ENCODE data around the gene ANKS3.

Gene ANKS3

DNA sequence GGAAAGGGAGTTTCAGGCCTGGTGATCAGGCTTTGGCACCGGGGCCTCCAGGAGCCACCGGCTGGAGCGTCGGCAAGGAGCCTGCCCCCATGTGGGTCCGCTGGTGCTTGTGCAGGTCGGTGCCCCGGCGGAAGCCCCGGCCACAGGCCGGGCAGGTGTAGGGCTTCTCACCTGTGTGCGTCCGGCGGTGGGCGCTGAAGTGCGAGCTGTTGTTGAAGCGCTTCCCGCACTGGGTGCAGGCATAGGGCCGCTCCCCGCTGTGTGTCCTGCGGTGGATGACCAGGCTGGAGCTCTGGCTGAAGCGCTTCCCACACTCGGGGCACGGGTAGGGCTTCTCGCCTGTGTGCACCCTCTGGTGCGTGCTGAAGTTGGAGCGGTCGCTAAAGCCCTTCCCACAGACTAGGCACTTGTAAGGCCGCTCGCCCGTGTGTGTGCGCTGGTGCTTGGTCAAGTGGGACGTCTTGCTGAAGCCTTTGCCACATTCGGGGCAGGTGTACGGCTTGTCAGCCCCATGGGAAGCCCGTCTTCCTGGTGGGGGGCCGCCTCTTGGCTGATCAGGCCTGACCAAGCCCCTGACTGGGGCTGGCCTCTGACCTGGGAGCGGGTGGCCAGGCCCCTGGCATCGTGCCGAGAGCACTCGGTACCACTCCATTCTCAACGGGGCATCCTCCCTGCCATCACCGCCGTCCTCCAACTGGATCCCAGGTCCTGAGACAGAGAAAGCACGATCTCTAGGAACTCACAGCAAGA, 18.5 kb upstream of the ANKS3 start:
- POLR2A ChIA-PET = no interaction called here
- CTCF ChIA-PET = no interaction called here
- DNase-seq (ENCODE audit: extremely low spot score) = no peak
- TF ChIP-seq CTBP1 (IDR thresholded peaks at IDR 0.05; ENCODE audit: borderline replicate concordance) (no peak), TARDBP (IDR thresholded peaks at IDR 0.05) (no peak)

DNA sequence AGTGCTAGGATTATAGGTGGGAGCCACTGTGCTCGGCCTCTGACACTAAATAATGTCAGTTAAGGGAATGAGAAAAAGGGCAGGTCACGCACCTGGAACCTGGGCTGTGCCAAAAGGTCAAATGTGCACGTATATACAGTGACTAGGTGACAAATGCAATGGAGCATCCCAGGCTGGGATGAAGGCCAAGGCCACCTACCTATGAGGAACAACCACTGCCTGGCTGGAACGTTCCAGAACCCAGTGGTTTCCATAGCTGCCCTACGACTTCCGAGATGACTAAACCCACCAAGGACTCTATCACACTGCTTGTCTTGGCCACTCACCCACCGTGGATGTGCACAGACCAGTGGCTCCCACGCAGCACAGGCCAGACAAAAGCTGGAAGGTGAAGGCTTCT, 16.8 kb upstream of the ANKS3 start:
- CTCF ChIA-PET = interaction anchor here (0.6 kb wide), 1 partner anchor 16 kb away, joined by 3 read pairs; no protein-coding TSS in a partner anchor

DNA sequence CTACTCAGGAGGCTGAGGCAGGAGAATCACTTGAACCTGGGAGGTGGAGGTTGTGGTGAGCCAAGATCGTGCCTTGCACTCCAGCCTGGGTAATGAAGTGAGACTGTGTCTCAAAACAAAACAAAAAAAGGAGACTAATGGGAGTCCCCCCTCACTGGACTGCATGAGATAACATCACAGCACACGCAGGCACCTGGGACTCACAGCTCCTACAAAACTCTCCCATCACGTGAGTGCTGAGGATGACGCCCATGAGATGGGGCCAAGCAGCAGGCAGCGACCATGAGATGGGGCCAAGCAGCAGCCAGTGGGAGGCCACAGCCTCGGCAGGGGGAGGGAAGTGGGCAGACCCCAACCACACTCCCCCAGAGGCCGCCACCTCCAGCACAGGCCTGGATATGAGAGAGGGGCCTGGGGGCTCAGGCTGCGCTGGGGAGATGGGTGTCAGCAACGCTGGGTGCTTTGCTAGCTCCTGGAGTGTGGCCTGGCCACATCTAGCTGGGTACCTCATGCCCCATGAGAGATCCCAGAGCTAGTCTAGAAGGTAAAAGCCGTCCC, 15.7 kb upstream of the ANKS3 start:
- no peak for TF ChIP-seq TARDBP (IDR thresholded peaks at IDR 0.05)
- TF ChIP-seq ARNT (IDR thresholded peaks at IDR 0.05) = no peak
- TF ChIP-seq FOXM1 (IDR thresholded peaks at IDR 0.05; ENCODE audit: borderline replicate concordance) = no peak
- TF ChIP-seq LEF1 (IDR thresholded peaks at IDR 0.05; ENCODE audit: borderline replicate concordance) = no peak
- no peak for TF ChIP-seq FOXK2 (IDR thresholded peaks at IDR 0.05)
- TF ChIP-seq BHLHE40 (IDR thresholded peaks at IDR 0.05; ENCODE audit: borderline replicate concordance) = no peak
- TF ChIP-seq SUZ12 (IDR thresholded peaks at IDR 0.05) = no peak
- TF ChIP-seq NFRKB (IDR thresholded peaks at IDR 0.05) = no peak
- TF ChIP-seq ELF4 (IDR thresholded peaks at IDR 0.05) = no peak
- no peak for TF ChIP-seq SP1 (IDR thresholded peaks at IDR 0.05)
- TF ChIP-seq L3MBTL2 (conservative IDR thresholded peaks at IDR 0.05) = no peak
- no peak for TF ChIP-seq CTBP1 (IDR thresholded peaks at IDR 0.05; ENCODE audit: borderline replicate concordance)
- no peak for TF ChIP-seq ZNF384 (IDR thresholded peaks at IDR 0.05)
- TF ChIP-seq FOXA1 (IDR thresholded peaks at IDR 0.05) = no peak
- TF ChIP-seq HDGF (IDR thresholded peaks at IDR 0.05; ENCODE audit: borderline replicate concordance) = no peak
- TF ChIP-seq, protein P1, sequence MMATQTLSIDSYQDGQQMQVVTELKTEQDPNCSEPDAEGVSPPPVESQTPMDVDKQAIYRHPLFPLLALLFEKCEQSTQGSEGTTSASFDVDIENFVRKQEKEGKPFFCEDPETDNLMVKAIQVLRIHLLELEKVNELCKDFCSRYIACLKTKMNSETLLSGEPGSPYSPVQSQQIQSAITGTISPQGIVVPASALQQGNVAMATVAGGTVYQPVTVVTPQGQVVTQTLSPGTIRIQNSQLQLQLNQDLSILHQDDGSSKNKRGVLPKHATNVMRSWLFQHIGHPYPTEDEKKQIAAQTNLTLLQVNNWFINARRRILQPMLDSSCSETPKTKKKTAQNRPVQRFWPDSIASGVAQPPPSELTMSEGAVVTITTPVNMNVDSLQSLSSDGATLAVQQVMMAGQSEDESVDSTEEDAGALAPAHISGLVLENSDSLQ (IDR thresholded peaks at IDR 0.05) = no peak
- no peak for DNase-seq (ENCODE audit: extremely low spot score)
- POLR2A ChIA-PET = interaction anchor here (1.1 kb wide), 1 partner anchor 228 kb away, joined by 3 read pairs; no protein-coding TSS in a partner anchor
- CTCF ChIA-PET = no interaction called here

More for the DNA sequence above, 16.8 kb upstream of the ANKS3 start:
- TF ChIP-seq TARDBP (IDR thresholded peaks at IDR 0.05) = no peak
- no peak for TF ChIP-seq HDGF (IDR thresholded peaks at IDR 0.05; ENCODE audit: borderline replicate concordance)
- TF ChIP-seq, protein P1 (IDR thresholded peaks at IDR 0.05) = no peak
- TF ChIP-seq SUZ12 (IDR thresholded peaks at IDR 0.05) = no peak
- no peak for TF ChIP-seq FOXA1 (IDR thresholded peaks at IDR 0.05)
- no peak for TF ChIP-seq SP1 (IDR thresholded peaks at IDR 0.05)
- no peak for TF ChIP-seq ARNT (IDR thresholded peaks at IDR 0.05)
- TF ChIP-seq ZNF384 (IDR thresholded peaks at IDR 0.05) = no peak
- TF ChIP-seq FOXM1 (IDR thresholded peaks at IDR 0.05; ENCODE audit: borderline replicate concordance) = no peak
- no peak for TF ChIP-seq BHLHE40 (IDR thresholded peaks at IDR 0.05; ENCODE audit: borderline replicate concordance)
- POLR2A ChIA-PET = no interaction called here
- no peak for DNase-seq (ENCODE audit: extremely low spot score)

DNA sequence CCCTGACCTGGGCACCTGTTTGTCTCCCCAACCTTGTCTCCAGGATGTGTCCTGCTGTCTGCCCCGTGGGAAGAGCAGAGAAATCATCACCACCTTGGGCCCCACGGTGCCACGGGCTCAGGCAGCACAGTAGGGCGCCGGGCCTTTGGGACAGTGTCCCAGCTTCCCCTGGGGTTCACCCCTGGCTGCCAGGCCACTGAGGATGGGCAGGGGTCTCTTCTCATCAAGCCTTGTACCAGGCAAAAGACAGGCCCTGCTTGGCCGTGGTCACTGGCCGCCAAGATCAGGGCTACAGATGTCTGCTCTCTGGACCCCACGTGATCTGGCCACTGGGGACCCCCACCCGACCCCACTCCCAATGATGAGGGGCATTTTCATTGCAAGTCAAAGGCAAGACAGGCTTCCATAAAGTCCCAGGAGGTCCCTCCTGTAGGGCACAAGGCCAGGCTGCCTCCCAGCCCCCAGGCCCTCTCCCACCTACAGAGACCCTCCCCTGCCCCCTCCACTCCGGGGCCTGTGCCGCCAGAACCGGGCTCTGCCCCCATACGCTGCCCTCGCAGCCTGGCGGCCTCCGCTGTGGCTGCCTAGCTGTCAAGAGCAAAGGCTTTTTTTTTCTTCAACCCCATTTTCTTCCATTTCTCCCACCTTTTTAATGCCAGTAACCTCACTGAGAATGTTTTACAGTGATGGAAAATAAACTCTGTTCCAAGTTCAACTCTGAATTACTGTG, 14.8 kb upstream of the ANKS3 start:
- DNase-seq (ENCODE audit: extremely low spot score) = no peak
- CTCF ChIA-PET = no interaction called here
- no peak for TF ChIP-seq HDGF (IDR thresholded peaks at IDR 0.05; ENCODE audit: borderline replicate concordance)
- TF ChIP-seq FOXM1 (IDR thresholded peaks at IDR 0.05; ENCODE audit: borderline replicate concordance) = no peak
- no peak for TF ChIP-seq LEF1 (IDR thresholded peaks at IDR 0.05; ENCODE audit: borderline replicate concordance)
- no peak for TF ChIP-seq L3MBTL2 (conservative IDR thresholded peaks at IDR 0.05)
- POLR2A ChIA-PET = no interaction called here

DNA sequence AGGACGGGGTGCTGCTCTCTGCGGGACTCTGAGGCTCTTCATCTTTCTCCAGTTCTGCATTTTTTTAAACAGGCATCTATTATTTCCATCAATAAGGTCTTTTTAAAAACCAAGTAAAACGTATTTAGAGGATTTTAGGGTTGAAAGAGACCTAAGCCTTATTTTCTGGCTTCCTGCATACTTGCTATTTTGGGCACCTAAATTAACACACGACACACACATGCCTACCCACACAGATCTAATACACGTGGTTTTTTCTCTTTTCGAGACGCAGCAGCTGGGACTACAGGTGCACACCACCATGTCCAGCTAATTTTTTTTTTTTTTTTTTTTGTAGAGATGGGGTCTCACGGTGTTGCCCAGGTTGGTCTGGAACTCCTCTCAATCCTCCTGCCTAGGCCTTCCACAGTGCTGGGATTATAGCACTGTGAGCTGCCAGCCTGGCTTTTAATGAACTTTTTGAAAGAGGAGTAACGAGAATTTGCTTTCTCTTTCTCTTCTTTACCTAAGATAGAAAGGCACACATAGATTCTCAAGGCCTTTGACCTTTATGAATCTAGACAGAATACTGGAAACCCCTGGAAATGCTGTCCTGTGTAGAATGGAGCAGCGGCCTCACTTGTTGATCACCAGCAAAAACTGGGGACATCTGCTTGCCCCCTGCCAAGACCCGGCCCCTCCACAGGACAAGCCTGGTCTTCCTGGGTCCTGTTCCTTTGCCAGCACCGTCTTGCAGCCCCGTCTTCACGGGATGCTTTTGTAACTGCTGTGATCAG, 14.0 kb upstream of the ANKS3 start:
- ChIA-PET CTCF (no interaction called here), POLR2A (no interaction called here)
- no peak for DNase-seq (ENCODE audit: extremely low spot score)
- no peak for TF ChIP-seq FOXM1 (IDR thresholded peaks at IDR 0.05; ENCODE audit: borderline replicate concordance)
- TF ChIP-seq ZNF384 (IDR thresholded peaks at IDR 0.05) = no peak
- no peak for TF ChIP-seq LEF1 (IDR thresholded peaks at IDR 0.05; ENCODE audit: borderline replicate concordance)
- TF ChIP-seq CTBP1 (IDR thresholded peaks at IDR 0.05; ENCODE audit: borderline replicate concordance) = no peak
- no peak for TF ChIP-seq L3MBTL2 (conservative IDR thresholded peaks at IDR 0.05)
- no peak for TF ChIP-seq HDGF (IDR thresholded peaks at IDR 0.05; ENCODE audit: borderline replicate concordance)
- TF ChIP-seq BHLHE40 (IDR thresholded peaks at IDR 0.05; ENCODE audit: borderline replicate concordance) = no peak
- no peak for TF ChIP-seq ELF4 (IDR thresholded peaks at IDR 0.05)
- TF ChIP-seq FOXA1 (IDR thresholded peaks at IDR 0.05) = no peak

DNA sequence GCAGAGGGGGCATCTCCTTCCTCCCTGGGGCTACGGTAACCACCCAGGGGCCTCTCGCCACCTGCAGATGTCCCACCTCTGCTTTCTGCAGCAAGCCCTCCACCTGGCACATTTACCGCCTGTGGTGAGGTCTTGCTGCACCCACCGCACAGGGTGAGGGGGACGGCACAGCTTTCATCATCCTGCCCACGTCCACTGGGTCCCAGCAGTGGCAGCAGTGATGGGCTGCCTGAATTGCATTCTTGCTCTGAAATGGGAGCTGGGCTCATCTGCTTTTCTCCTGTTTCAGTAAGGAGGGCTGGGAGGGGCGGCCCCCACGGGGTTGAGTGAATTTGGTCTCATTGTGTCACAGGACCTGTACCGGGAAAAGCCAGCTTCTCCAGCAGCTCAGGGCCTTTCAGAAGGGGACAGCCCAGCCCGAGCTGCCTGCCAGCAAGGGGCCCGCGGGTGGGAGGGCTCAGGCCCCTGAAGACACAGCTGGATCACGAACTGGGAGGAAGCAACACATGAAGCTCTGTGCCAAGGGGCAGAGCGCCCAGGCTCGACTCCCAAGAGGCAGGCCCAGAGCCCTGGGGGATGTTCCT, 13.0 kb upstream of the ANKS3 start:
- ChIA-PET CTCF (interaction anchor here (1.0 kb wide), 1 partner anchor 211 kb away, joined by 3 read pairs; the partner anchor contains the start of gene SEC14L5), POLR2A (interaction anchor here (1.1 kb wide), 1 partner anchor 12 kb away, joined by 3 read pairs; no protein-coding TSS in a partner anchor)
- TF ChIP-seq ARNT (IDR thresholded peaks at IDR 0.05) (no peak), ELF4 (IDR thresholded peaks at IDR 0.05) (no peak), FOXM1 (IDR thresholded peaks at IDR 0.05; ENCODE audit: borderline replicate concordance) (no peak)
- DNase-seq (ENCODE audit: extremely low spot score) = no peak

Data from HEK293T (cell line).